Measurements from ENCODE around the gene ADI1. TPM values are rescaled to one million over a fixed set of nuclear protein-coding genes. Genes with fewer than 3 reads are reported as not detected.
A peak's percentile ranks its signal among the peaks of the same experiment; 100 is the strongest.

Gene ADI1
- total RNA-seq, 4 donors from 2014 or later, result 43.7 to 207 (median 71.0) TPM

DNA sequence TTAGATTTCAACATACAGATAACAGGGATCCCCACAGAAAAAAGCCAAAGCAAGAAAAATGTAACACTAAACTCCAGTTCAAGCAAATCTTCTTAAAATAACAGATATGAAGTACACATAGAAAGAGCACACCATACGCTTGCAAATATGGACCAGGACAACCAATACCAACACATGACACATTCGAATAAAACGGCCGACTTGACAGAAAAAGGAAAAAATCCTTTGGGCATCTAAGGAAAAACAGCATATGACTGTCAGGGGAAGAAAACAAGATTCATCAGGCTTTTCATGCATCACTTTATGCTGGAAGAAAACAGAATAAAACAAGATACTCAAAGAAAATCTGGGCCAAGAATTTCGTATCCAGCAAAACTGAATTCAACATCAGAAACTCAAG lies 22.8 kb upstream of the ADI1 start:
- Histone ChIP-seq H3K27ac (no peak overlapping the region), H3K9me3 (no peaks in the 10 kb centered on the region), H3K4me1 (no peaks in the 10 kb centered on the region), H3K36me3 (peaks cover 0 to 75% (median 3%) of the 10 kb centered on the region in 3 donors), H3K4me3 (no peak overlapping the region), H3K27me3 (no peaks in the 10 kb centered on the region)
- no peak for DNase-seq
- TF ChIP-seq, protein P1, sequence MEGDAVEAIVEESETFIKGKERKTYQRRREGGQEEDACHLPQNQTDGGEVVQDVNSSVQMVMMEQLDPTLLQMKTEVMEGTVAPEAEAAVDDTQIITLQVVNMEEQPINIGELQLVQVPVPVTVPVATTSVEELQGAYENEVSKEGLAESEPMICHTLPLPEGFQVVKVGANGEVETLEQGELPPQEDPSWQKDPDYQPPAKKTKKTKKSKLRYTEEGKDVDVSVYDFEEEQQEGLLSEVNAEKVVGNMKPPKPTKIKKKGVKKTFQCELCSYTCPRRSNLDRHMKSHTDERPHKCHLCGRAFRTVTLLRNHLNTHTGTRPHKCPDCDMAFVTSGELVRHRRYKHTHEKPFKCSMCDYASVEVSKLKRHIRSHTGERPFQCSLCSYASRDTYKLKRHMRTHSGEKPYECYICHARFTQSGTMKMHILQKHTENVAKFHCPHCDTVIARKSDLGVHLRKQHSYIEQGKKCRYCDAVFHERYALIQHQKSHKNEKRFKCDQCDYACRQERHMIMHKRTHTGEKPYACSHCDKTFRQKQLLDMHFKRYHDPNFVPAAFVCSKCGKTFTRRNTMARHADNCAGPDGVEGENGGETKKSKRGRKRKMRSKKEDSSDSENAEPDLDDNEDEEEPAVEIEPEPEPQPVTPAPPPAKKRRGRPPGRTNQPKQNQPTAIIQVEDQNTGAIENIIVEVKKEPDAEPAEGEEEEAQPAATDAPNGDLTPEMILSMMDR (IDR thresholded peaks at IDR 0.05), result no peak
- no peak for TF ChIP-seq POLR2A (IDR thresholded peaks at IDR 0.05)

DNA sequence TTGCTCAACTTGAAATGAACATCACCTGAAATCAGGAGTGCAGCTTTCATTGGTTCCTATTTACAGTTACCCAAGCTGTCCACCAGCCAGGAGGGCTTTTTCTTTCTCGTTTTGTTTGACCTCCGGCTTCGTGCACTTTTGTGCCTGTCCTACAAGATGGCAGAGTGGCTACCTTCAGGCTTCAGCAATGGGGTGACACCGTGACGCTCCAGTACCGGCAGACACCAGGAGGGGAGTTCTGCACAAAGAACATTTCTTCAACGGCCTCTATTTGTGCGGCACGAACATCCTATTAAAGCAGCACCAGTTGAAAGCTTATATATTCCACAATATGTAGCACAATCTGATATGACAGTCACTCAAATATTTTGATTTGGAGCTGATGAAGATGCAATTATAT lies 20.5 kb upstream of the ADI1 start:
- Histone ChIP-seq H3K27ac (no peak overlapping the region), H3K4me1 (peaks cover 0 to 5% (median 0%) of the 10 kb centered on the region in 4 donors), H3K27me3 (no peaks in the 10 kb centered on the region), H3K9me3 (no peaks in the 10 kb centered on the region), H3K36me3 (peaks cover 0 to 52% (median 0%) of the 10 kb centered on the region in 3 donors), H3K4me3 (no peak overlapping the region)
- no peak for DNase-seq
- TF ChIP-seq POLR2A (IDR thresholded peaks at IDR 0.05), result no peak
- TF ChIP-seq, protein P1 (IDR thresholded peaks at IDR 0.05), result no peak

DNA sequence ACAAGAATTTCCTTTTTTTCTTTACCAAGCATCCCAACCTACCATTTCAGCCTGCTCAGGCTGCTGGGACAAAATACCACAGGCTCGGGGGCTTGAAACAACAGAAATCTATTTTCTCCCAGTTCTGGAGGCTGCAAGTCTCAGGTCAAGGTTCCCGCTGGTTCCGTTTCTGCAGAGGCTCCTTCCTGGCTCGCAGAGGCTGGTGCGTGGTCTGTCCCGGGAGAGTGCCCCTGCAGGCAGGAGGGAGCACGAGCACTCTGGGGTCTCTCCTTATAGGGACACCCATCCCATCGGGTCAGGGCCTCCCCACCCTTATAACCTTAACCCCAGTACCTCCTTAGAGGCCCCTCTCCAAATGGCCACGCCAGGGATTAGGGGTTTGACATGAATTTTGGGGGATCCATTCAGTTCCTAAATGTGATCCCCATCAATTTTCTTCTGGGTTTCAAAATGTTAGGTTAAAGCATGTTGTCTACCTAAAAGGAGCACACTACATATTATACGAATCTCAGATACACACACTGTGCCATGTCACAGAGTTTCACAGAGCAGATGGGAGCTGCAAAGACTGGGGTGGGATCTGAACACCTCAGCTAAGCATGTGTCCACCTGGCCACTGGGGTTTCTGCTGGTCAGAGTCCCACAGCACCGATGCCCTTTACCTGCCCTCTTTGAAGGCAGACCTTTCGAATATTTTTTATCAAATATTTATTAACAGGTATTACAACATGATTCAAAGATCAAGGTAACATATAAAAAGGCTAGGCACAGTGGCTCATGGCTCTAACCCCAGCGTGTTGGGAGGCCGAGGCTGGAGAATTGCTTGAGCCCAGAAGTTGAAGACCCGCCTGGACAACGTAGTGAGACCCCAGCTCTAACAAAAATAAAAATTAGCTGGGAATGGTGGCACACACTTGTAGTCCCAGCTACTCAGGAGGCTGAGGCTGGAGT lies 17.6 kb upstream of the ADI1 start:
- TF ChIP-seq, protein P1 (IDR thresholded peaks at IDR 0.05), result peak in 1 of 6 experiments; percentile 17
- TF ChIP-seq POLR2A (IDR thresholded peaks at IDR 0.05), result no peak
- Histone ChIP-seq H3K4me3 (peak overlapping the region; percentile 10 to 36 (median 14)), H3K4me1 (peaks cover 0 to 5% (median 0%) of the 10 kb centered on the region in 4 donors), H3K27me3 (no peaks in the 10 kb centered on the region), H3K36me3 (peaks cover 0 to 25% (median 0%) of the 10 kb centered on the region in 3 donors), H3K27ac (peak overlapping the region; percentile 59 to 87 (median 72)), H3K9me3 (no peaks in the 10 kb centered on the region)
- DNase-seq, result no peak

DNA sequence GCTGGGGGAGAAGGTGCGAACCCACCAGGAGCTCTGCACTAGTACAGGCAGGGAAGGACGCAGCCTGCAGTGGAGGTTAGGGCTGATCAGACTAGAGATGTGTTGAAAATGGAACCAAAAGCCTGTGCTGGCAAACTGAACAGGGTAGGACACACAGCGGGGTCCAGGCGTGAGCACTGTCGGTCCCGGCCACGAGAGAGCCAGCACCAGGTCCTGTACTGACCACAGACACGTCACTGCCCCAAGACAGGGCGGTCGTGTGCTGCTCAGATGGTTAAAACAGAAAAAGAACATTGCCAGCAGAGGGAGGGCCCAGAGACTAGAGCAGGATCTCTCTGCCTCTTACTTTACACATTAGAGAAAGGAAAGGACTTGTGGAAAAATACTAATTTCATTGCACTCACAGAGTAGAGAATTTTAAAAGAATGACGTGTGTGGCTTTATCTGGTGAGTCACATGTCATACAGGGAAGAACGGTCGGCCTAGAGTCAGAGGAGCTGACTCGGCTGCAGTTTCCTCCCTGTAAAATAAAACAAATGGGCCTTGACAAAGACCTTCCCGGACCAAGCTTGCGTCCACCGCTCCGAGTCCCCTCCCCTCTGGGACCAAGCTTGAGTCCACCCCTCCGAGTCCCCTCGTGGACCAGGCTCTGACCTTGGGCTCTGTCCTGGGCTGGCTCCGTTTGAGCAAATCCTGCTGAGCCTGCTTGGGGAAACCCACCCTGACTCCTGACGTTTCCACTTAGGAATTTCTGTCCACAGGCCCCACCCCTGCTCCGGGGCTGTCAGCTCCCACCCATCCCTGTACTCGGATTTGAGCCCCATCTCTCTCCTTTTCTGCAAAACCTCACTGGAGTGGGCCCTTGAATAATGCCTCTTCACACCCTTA lies 16.7 kb upstream of the ADI1 start:
- no peaks in the 10 kb centered on the region for H3K27me3 ChIP-seq
- peak in 1 of 3 donors; percentile 65 for DNase-seq
- H3K9me3 ChIP-seq, result no peaks in the 10 kb centered on the region
- H3K4me1 ChIP-seq, result peaks cover 0 to 5% (median 0%) of the 10 kb centered on the region in 4 donors
- peaks cover 0 to 15% (median 0%) of the 10 kb centered on the region in 3 donors for H3K36me3 ChIP-seq
- TF ChIP-seq, protein P1 (IDR thresholded peaks at IDR 0.05), result peak in 1 of 6 experiments; percentile 9
- TF ChIP-seq POLR2A (IDR thresholded peaks at IDR 0.05), result no peak
- H3K4me3 ChIP-seq, result peak overlapping the region; percentile 10 to 36 (median 14)
- H3K27ac ChIP-seq, result peak overlapping the region; percentile 59 to 87 (median 72)

DNA sequence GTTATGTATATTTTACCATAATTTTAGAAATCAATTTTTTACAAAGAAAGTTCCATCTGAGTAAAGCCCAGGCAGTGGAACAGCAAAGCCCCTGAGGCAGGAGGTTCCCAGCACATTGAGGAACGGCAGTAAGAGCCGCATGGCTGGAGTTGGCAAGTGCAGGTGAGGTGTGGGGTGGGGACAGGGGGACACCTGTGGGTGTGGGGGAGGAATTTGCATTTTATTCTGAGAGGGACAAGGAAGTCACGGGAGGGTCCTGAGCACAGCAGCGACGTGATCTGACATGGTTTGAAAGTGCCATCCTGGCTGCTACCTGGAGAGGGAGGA lies 16.1 kb upstream of the ADI1 start:
- Histone ChIP-seq H3K9me3 (no peaks in the 10 kb centered on the region), H3K27ac (peak overlapping the region; percentile 59 to 87 (median 72)), H3K4me1 (peaks cover 0 to 5% (median 0%) of the 10 kb centered on the region in 4 donors), H3K4me3 (peak overlapping the region in 2 of 4 donors; percentile 10 to 36), H3K36me3 (peaks cover 0 to 9% (median 0%) of the 10 kb centered on the region in 3 donors), H3K27me3 (no peaks in the 10 kb centered on the region)
- DNase-seq, result peak in 2 of 3 donors; percentile 22 to 55
- TF ChIP-seq, protein P1 (IDR thresholded peaks at IDR 0.05), result no peak
- no peak for TF ChIP-seq POLR2A (IDR thresholded peaks at IDR 0.05)
